Stomach (tissue), 4 donors: Measurements from ENCODE around the gene FZR1.

Source experiments
- EP300 ChIP-seq: sonication (generic); formaldehyde crosslinking; IDR thresholded peaks from one replicate; pipeline ENCODE4 v1.6.1; 2017; ENCODE audit warnings: antibody characterized with exemption
- POLR2A ChIP-seq, 4 donors: fragments of 450-650 bp; IDR thresholded peaks; one replicate each; pipeline ENCODE4 v1.6.1; 2016; ENCODE audit warnings: antibody characterized with exemption in 4 of 4, control low read depth in 2 of 4, mild to moderate bottlenecking in 1 of 4, moderate library complexity in 1 of 4
- POLR2AphosphoS5 ChIP-seq, 3 donors: sonication (generic); formaldehyde crosslinking; IDR thresholded peaks; one replicate each; pipeline ENCODE4 v1.6.1; 2016; ENCODE audit warnings: antibody characterized with exemption in 3 of 3
- TF ChIP-seq, protein P1 (sequence below), 7 experiments: fragments of 450-650 bp in 4 of 7; fragments of 200-600 bp in 3 of 7; sonication (generic) in 3 of 7; IDR thresholded peaks; one replicate each; pipeline ENCODE4 v1.5.1; 2016 to 2019; ENCODE audit warnings: antibody characterized with exemption in 7 of 7, control low read depth in 2 of 7, mild to moderate bottlenecking in 1 of 7

GRCh38 chr19:3547301-3547731 lies 41.2 kb downstream of the FZR1 start:
- TF ChIP-seq, protein P1, sequence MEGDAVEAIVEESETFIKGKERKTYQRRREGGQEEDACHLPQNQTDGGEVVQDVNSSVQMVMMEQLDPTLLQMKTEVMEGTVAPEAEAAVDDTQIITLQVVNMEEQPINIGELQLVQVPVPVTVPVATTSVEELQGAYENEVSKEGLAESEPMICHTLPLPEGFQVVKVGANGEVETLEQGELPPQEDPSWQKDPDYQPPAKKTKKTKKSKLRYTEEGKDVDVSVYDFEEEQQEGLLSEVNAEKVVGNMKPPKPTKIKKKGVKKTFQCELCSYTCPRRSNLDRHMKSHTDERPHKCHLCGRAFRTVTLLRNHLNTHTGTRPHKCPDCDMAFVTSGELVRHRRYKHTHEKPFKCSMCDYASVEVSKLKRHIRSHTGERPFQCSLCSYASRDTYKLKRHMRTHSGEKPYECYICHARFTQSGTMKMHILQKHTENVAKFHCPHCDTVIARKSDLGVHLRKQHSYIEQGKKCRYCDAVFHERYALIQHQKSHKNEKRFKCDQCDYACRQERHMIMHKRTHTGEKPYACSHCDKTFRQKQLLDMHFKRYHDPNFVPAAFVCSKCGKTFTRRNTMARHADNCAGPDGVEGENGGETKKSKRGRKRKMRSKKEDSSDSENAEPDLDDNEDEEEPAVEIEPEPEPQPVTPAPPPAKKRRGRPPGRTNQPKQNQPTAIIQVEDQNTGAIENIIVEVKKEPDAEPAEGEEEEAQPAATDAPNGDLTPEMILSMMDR (IDR thresholded peaks at IDR 0.05): peak in 3 of 7 experiments; percentile 7 to 38 (median 35)
- TF ChIP-seq EP300 (no peak), POLR2A (IDR thresholded peaks at IDR 0.05) (no peak), POLR2AphosphoS5 (IDR thresholded peaks at IDR 0.05) (no peak)
